Right lobe of liver (tissue), 6 donors: ENCODE data around the gene NLRP10. TPM values are rescaled to one million over a fixed set of nuclear protein-coding genes. Genes with fewer than 3 reads are reported as not detected.
A peak's percentile ranks its signal among the peaks of the same experiment; 100 is the strongest.

ENCODE experiments used
- ATAC-seq, 4 donors: fragments of 200-7000 bp; cut with Tn5 transposase; one replicate each; pipeline ENCODE4 v1.9.1; 2020; ENCODE audit warnings: mild to moderate bottlenecking in 4 of 4, moderate library complexity in 4 of 4
- DNase-seq, 3 donors: peaks; one replicate each; pipeline ENCODE4 v3.0.0-alpha.2; 2020
- H3K27ac ChIP-seq, 3 donors: fragments of 200-600 bp; one replicate each; pipeline ENCODE4 v1.8.0; 2022
- H3K27me3 ChIP-seq, 2 donors: fragments of 200-600 bp; one replicate each; pipeline ENCODE4 v1.8.0; 2022
- H3K36me3 ChIP-seq, 4 donors: fragments of 200-600 bp; sonication (generic) in 1 of 4; one replicate each; pipeline versions ENCODE4 v1.5.1 to v1.8.0; 2017 to 2022; ENCODE audit warnings: control low read depth in 1 of 4
- H3K4me1 ChIP-seq, 4 donors: fragments of 200-600 bp; sonication (generic) in 1 of 4; one replicate each; pipeline versions ENCODE4 v1.5.1 to v1.8.0; 2017 to 2022; ENCODE audit warnings: control low read depth in 1 of 4
- H3K4me3 ChIP-seq, 3 donors: fragments of 200-600 bp; one replicate each; pipeline ENCODE4 v1.8.0; 2022
- H3K9me3 ChIP-seq, 4 donors: fragments of 200-600 bp; sonication (generic) in 1 of 4; one replicate each; pipeline versions ENCODE4 v1.5.1 to v1.8.0; 2017 to 2022; ENCODE audit warnings: control low read depth in 1 of 4
- CTCF ChIP-seq, 4 donors: fragments of 200-600 bp in 3 of 4; fragments of 450-650 bp in 1 of 4; IDR thresholded peaks; one replicate each; pipeline versions ENCODE4 v1.5.1 to v1.8.0; 2016 to 2022; ENCODE audit warnings: antibody characterized with exemption in 4 of 4, mild to moderate bottlenecking in 2 of 4
- POLR2A ChIP-seq: fragments of 450-650 bp; IDR thresholded peaks from one replicate; pipeline ENCODE4 v1.6.1; 2017; ENCODE audit warnings: antibody characterized with exemption, mild to moderate bottlenecking
- WGBS: methylation state at CpG from one replicate; pipeline ENCODE4 v1.1.6; 2018; ENCODE audit warnings: low coverage, low lambda C conversion rate; ENCODE audit not compliant: insufficient coverage; ENCODE audit errors: missing lambda C conversion rate; 5-methylcytosine and 5-hydroxymethylcytosine counted together
- intact Hi-C, 2 donors: fragments of 100-400 bp; cut with DNase I; formaldehyde crosslinking; loops; one replicate each; pipeline versions ENCODE4 v1.11.2 to v1.14.1; 2022
- total RNA-seq, 6 experiments: library from RNA; depleted of rRNA in 2 of 6; stranded (reverse); fragments of >200 nt in 2 of 6; fragmentation: NEBNext Ultra II Directional in 3 of 6; extraction: Animal tissue kit (Norgen Biotek cat#: 25700) in 3 of 6; gene quantifications; one replicate each; pipeline versions ENCODE4 v1.1.0 to v1.2.4, GENCODE V29; 2016 to 2023
- donor health status: DM: no; HTN: yes; CAD: no.
- donor health status: DM: no; HTN: no; CAD: no.
- donor health status: DM: no; HTN: no; CAD: no.
- donor health status: DM: no; HTN: yes; CAD: no.
- donor health status: DM: no; HTN: yes; CAD: no.

NLRP10 gene
- total RNA-seq, 6 experiments from 2014 or later, result not detected

GRCh38 chr11:8009856-8010255, 44.6 kb upstream of the NLRP10 start:
- Histone ChIP-seq H3K9me3 (no peaks in the 10 kb centered on the region), H3K4me3 (no peak overlapping the region), H3K36me3 (no peaks in the 10 kb centered on the region), H3K27ac (no peak overlapping the region), H3K4me1 (peaks cover 0 to 3% (median 0%) of the 10 kb centered on the region in 4 donors), H3K27me3 (no peaks in the 10 kb centered on the region)
- no peak for TF ChIP-seq POLR2A
- TF ChIP-seq CTCF (IDR thresholded peaks at IDR 0.05), result no peak
- intact Hi-C loops, result loop anchor here (5.0 kb wide), 3 partner anchors 77 to 87 kb away; no protein-coding TSS in a partner anchor
- WGBS, result 71% methylated on average over 1 of the region's 3 CpGs
- DNase-seq, result no peak
- no peak for ATAC-seq

GRCh38 chr11:8008212-8008611, 43.0 kb upstream of the NLRP10 start:
- Histone ChIP-seq H3K4me3 (no peak overlapping the region), H3K27me3 (no peaks in the 10 kb centered on the region), H3K9me3 (no peaks in the 10 kb centered on the region), H3K36me3 (no peaks in the 10 kb centered on the region), H3K4me1 (peaks cover 0 to 3% (median 0%) of the 10 kb centered on the region in 4 donors), H3K27ac (no peak overlapping the region)
- no peak for ATAC-seq
- no peak for DNase-seq
- intact Hi-C loops, result loop anchor here in 1 of 2 donors (5.0 kb wide), 1 partner anchor 89 kb away; no protein-coding TSS in a partner anchor
- TF ChIP-seq POLR2A, result no peak
- no peak for TF ChIP-seq CTCF (IDR thresholded peaks at IDR 0.05)
- 67% methylated on average over 4 of the region's 4 CpGs for WGBS

- no peaks in the 10 kb centered on the region for H3K27me3 ChIP-seq
- ATAC-seq (peak; percentile 94 to 99 (median 96)), DNase-seq (peak in 1 of 3 donors; percentile 67)
These were observed 41.2 kb upstream of the NLRP10 start for GRCh38 chr11:8006349-8006977.

GRCh38 chr11:8005556-8005955, 40.3 kb upstream of the NLRP10 start:
- DNase-seq (no peak), ATAC-seq (no peak)
- Histone ChIP-seq H3K27ac (no peak overlapping the region), H3K4me1 (peaks cover 0 to 3% (median 0%) of the 10 kb centered on the region in 4 donors), H3K36me3 (no peaks in the 10 kb centered on the region), H3K9me3 (no peaks in the 10 kb centered on the region), H3K27me3 (no peaks in the 10 kb centered on the region), H3K4me3 (no peak overlapping the region)
- no peak for TF ChIP-seq POLR2A
- TF ChIP-seq CTCF (IDR thresholded peaks at IDR 0.05), result no peak
- intact Hi-C loops, result loop anchor here in 1 of 2 donors (5.0 kb wide), 1 partner anchor 92 kb away; no protein-coding TSS in a partner anchor

More at GRCh38 chr11:8006349-8006977, 41.2 kb upstream of the NLRP10 start:
- no peaks in the 10 kb centered on the region for H3K9me3 ChIP-seq
- intact Hi-C loops, result loop anchor here in 1 of 2 donors (5.0 kb wide), 1 partner anchor 91 kb away; no protein-coding TSS in a partner anchor
- no peak overlapping the region for H3K4me3 ChIP-seq
- H3K36me3 ChIP-seq, result no peaks in the 10 kb centered on the region
- no peak for TF ChIP-seq POLR2A
- peak; percentile 82 to 93 (median 88) for TF ChIP-seq CTCF (IDR thresholded peaks at IDR 0.05)
- peaks cover 0 to 3% (median 0%) of the 10 kb centered on the region in 4 donors for H3K4me1 ChIP-seq
- H3K27ac ChIP-seq, result no peak overlapping the region
